Fibroblast of skin of left biceps (primary cell): ENCODE data around the gene ACOXL.

Experiments used
- DNase-seq, 2 experiments: peaks; one replicate each; pipeline ENCODE4 v3.0.0-alpha.2; 2013; ENCODE audit warnings: low read depth in 2 of 2

ACOXL gene

DNA sequence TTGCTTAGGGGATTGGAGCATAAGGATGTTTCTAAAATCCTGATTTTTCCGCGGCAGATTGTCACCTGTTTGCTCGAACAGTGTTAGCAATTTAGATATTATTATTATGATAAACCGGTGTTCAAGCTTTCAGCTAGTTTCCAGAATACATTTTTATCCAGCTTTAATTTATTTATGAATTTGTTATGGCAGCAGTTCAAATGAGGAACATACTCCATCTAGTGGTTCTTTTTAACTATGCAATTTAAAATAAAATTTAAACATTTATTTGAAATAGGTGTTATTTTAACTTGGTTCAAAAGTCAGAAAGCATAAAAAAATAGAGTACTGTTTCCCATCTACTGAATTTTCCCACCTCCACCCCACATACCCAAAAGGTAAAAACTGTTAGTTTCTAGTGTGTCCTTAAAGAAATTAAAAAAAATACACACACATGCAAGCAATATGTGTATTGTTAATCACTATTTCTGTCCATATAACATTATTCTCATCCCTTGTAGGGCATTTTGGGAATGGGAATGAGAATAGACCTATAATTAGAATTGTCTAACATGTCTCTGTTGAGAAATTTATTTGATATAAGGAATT lies 23.2 kb downstream of the ACOXL start:
- DNase-seq, result no peak

DNA sequence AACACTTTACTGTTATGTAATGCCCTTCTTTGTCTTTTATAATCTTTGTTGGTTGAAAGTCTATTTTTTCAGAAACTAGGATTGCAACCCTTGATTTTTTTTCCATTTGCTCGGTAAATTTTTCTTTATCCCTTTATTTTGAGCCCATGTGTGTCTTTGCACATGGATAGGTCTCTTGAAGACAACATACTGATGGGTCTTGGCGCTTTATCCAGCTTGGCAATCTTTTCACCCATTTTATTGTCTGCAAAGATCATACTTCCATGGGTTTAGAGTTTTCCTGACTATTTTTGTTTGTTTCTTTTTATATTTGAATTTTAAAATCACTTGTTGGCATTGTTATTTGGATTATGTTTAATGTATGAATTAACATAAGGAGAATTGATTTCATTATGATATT lies 27.0 kb downstream of the ACOXL start:
- DNase-seq, result no peak

DNA sequence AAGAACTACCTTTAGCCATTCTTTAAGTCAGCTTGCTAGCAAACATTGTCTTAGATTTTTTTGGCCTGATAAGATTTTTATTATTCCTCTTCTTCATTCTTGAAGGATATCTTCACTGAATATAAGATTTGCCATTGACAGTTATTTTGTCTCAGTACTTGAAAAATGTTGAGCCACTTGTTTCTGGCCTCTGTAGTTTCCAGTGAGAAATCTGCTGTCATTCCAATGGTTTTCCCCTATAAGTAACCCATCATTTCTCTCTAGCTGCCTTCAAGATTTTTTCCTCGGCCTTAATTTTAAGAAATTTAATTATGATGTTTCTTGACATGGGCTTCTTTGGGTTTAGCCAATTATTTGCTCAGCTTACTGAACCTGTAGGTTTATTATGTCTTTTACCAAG lies 32.6 kb downstream of the ACOXL start:
- no peak for DNase-seq

DNA sequence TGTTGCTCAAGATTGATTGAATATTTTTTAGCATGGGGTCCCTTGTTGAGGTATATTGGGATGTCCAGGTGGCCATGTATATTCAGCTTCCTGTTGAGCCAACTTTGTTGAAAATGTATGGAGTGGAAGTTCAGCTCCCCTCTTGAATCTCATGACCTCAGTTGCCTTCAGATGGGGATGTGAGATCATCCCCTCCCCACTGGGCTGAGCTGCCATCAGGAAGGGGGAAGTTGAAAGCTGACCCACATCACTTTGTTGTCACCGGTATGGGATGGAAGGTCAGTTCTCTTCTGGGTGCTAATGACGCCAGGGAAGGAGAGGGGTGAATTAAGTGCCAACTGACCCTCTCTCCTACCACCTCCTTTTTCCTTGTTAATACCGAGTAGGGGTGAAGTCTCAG lies 33.9 kb downstream of the ACOXL start:
- DNase-seq, result no peak

DNA sequence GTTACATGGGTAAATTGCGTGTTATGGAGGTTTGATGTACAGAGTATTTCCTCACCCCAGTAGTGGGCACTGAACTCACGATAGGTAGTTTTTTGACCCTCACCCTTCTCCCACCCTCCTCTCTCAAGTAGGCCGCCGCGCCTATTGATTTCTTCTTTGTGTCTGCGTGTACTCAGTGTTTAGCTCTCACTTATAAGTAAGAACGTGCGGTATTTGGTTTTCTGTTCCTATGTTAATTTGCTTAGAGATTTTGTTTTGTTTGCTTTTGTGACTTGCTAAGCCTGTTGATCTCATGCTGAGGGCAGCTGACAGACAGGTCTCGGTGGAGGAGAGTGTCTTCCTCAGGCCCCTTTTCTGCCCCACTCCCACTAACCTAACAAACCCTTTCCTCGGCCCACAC lies 36.2 kb downstream of the ACOXL start:
- no peak for DNase-seq

DNA sequence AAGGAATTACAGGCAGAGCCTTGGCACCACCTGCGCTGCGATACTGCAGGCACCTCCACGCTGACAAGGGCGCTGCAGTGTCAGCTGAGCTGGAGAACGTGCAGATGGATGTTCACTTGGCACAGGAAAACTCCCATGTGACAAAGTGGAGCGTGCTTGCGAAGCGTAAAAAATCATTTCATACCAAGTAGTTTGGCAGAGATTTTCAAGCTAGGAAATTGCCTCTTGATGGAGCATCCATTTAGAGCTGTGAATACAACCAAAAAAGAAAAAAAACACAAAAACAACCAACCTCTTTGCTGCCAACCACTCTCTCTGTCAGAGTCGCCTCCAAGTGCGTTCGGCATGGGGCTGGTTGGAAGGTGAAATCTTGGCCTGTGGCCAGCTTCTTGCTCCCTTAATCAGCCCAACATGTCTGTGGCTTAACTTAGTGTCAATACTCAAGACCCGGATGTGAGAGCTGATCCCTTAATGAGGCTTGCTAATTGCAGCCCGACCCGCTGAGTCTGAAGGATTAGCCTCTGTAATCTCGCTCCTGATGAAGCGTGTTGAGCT lies 38.1 kb downstream of the ACOXL start:
- no peak for DNase-seq

DNA sequence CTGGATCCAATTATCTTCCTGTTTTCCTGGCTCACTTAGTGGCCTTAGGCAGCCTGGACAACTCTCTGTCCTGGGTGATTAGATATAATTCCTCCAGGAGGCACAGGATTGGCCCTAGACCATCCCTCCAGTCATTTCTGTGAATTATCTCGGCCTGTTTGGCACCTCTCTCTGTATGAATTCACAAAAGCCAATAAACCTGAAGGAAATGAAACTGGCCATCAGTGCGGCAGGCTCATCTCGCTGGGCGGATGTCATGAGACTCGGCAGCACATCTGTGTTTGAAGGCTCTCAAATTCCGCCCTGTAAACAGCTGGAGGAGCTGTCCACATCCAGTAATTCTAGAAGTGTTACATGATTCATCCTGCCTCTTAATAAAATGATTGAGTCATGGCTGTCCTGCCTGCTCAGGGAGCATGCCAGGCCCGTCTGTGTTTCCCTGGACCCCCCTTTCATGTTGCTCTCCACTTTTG lies 38.6 kb downstream of the ACOXL start:
- DNase-seq, result peak; percentile 9 to 13

DNA sequence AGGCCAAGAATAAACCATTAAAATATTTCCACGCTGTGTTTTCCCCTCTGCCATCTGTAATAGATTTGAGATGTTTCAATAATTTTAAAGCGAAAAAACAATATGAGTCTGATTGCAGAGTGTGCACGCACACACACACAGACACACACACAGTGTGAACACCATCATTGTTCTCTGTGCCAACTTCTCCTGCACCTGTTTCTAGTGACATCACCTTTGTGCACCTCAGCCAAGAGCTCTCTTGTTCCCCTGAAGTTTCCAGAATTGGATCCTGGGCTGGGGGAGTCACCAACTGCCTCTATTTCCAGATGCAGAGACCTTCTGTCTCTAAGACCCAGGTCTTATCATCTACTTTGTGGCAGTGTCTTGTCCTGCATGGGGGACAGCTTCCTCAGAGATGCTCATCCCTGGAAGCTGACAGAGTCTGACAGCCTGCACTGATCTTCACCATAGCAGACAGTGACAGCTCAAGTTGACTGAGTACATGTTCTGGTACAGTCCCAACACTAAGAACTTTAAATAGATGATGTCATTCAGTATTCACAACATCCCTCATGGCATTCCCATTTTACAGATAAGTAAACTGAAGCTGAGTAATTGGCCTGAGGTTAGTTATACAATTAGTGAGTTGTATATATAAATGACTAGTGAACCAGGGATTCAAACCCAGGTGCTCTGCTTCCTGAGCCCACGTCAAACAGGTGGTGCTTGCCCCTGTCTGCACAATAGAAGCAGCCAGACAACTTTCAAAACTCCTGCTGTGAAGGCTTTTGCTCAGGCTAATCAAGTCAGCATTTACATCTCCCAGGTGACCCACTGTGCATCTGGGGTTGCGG lies 39.4 kb downstream of the ACOXL start:
- DNase-seq, result no peak

DNA sequence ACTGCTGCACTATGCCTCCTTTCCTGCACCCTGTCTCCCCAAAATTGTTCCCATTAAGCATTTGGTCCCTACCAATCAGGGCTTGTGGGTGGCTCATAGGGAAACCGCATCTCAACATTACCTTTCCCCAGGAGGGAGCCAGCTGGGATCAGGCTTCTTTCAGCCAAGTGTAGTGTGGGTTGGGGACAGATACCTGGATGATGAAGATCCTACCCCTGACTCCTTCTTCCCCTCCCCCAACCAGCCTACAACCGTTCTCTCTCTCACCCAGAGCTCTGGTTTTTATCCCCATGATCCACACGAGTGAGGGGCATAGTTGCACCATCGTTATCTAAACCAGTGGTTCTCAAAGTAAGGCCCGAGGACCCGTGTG lies 40.0 kb downstream of the ACOXL start:
- DNase-seq, result no peak

DNA sequence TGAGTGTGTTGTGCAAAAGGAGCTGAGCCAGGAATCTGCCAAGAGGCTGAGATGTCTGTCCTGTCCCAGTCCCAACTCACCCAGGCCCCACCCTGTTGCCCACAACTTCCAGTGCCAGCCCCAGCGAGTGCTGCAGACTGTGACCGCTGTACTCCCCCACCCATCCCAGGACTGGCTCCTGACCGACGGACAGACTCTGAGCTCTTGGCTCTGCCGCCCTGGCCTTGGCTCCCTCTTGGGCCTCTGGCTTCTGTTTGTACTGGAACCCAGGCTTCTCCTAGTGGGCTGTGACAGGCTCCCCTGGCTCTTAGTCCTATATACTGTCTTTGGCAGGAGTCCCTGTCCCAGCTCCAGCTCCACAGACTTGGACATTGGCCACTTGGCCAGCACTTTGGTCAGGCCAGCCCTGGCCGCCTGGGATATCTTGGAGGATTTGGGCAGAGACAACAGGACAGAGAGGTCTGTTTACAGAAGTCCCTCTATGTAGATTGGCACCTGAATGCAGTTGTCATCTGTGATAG lies 41.1 kb downstream of the ACOXL start:
- no peak for DNase-seq

DNA sequence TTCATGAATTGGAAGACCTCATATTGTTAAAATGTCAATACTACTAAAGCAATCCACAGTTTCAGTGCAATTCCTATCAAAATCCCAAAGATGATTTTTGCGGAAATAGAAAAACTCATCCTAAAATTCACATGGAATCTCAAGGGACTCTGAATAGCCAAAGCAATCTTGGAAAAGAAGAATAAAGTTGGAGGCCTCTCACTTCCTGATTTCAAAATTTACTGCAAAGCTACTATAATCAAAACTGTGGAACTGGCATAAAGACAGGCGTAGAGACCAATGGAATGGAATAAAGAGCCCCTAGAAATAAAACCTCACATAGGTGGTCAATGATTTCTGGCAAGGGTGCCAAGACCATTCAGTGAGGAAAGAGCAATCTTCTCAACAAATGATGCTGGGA lies 42.3 kb downstream of the ACOXL start:
- no peak for DNase-seq

DNA sequence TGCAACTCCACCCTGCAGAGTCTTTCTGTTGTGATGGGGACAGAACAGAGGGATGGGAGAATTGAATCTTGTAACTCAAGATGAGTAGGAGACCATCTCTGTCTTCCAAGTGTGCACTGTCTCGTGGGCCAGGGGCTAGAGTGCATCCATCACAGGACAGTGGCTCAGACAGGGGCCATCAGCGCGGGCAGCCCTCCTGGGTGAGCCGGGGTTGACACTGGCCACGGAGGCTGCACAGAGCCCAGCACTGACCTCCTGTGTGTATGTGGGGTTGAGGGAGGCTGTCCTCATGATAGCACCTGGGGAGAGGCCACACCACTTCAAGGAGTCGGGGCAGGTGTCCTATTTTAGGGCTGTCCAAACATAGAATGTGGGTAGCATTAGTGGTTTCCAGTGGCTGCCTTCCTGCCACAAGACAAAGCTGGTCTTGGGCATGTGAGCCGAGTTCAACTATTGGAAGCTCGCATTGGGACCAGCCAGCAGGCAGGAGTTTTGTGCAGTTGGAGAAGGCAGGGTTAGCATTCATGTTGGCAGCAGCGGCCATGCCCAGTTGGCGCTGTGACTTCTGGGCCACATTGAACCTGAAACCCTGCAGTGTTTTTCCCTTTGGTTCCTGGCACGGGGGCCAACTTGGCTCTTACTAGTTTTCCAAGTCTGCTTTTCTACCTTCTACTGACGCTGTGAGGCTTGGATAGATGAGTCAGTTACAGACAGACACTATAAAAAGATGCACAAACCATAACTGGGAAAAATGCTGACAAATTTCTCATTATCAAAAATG lies 45.3 kb downstream of the ACOXL start:
- no peak for DNase-seq

DNA sequence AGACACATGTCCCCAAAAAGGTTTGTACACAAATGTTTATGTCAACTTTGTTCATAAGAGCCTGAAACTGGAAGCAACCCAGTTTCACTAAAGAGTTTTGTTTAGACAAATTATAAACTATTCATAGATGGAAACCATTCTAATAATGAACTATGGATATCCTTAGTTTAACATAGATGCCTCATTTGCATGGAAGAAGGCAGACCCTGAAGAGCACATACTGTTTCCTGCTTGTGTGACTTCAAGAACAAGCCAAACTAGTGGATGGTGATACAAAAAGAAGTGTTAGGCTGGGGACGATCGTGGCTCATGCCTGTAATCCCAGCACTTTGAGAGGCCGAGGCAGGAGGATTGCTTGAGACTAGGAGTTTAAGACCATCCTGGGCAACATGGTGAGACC lies 48.1 kb downstream of the ACOXL start:
- no peak for DNase-seq

DNA sequence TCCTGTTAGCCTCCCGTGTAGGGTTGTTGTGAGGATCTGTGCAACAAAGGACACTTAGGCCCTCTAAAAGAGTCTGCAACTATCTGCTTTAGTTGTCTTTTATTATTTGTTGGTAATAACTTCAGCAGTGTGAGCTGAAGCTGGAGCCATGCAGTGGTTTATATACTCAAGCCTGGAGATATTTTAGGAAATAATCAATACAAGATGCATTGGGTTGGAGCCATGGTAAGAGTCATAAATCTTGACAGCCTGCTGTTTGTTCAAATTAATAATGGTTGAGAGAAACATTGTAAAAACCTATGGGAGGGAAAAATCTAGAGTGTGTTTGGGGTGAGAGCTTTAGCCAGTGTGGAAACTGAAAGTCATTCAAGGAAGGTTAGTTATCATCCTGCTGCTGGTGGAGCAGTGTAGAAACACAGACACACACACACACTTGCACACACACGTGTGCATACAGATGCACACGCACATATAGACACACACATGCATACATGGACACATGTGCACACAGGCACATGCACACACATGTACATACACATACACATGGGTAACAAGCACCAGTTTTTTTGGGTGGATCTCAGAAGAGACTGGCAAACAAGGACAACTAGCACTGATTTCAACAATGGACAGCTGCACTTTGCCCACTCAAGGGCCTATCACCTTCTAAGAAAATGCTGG lies 51.0 kb downstream of the ACOXL start:
- no peak for DNase-seq

DNA sequence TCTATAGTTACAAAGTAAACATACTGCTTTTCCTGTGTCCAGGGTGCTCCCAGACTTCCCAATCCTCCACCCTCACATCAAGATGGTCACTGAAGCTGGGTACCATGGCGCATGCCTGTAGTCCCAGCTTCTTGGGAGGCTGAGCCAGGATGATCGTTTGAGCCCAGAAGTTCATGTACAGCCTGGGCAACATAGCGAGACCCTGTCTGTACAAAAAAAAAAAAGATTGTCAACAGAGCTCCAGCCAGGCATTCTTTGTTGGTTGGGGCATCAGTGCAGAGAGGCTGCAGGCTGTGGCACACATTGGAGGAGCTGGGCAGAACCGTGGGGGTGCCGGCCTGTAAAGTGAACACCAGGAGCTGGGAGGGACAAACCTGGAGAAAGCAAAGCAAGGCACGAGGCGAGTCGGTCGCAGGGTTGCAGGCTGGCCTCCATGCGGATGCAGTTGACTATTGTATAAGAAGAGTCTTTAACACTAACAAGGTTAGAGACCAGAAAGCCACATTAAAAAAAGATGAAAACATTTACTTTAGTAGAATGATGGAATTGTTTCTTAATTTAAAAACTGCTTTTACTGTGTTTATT lies 51.8 kb downstream of the ACOXL start:
- DNase-seq, result no peak

DNA sequence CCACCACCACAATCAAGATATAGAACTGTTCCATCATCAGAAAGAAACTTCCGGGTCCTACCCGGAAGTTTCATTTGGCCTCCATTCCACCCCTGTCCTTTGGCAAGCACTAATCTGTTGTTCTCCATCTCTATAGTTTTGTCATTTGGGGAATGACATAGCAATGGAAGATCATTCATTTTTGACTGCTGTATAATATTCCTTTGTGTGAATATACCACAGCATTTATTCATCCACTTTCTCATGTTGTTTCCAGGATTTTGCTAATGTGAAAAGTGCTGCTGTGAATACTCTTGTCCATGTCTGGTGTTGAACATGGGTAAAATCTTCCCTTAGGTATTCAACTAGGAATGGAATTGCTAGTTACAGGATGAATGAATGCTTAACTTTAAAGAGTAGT lies 53.1 kb downstream of the ACOXL start:
- no peak for DNase-seq

DNA sequence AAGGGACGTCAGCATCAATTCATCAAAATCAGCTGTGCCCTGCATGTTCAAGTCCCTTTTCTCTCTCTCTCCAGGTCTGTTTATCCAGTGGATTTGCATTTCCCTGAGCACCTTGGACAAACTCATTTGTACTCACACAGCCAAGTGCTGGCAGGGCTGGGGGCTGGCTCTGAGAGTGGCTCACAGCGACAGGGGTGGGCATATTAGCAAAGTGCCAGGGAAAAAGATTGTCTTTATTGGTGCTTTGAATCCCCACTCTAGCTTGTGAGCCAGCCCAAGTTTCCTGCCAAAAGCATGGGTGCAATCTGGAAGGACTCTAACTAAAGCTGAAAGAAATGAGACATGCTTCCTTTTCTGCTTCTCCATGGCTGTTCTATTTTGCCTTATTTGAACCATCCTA lies 56.6 kb downstream of the ACOXL start:
- DNase-seq, result no peak

DNA sequence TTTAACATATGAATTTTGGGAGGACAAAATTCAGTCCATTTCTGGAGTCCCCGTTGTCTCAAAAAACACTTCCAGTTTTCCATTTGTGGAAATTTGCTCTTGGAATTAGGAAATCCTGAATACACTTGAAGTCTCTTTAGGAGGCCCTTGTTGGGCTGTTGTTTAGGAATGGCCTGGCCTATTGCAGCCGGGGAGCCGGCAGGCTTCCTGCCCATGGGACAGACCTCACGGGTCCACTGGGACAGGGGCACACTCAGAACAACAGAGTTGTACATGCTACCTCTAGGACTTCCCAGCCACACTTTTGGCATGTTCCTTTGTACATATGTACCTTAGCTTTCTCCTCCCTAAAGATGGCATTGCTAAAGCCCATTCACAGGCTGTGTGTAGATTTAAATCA lies 57.3 kb downstream of the ACOXL start:
- no peak for DNase-seq

DNA sequence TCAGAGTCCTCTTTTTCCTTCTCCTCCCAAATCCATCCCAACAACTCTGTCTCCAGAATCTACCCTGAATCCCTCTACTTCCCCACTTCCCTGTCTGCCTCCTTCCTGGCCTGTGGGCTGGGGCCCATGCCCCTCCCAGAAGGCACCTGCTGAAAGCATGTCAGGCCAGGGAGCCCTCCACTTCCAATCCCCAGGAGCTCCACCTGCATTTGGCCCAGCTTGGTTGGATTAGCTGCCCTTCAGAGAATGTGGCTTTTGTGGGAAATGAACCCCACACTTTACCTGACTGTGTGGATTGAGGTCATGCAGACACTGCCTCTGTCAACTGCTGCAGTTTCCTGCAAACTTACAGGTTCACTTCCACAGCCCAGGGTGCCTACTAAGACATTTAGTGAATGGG lies 58.5 kb downstream of the ACOXL start:
- no peak for DNase-seq

DNA sequence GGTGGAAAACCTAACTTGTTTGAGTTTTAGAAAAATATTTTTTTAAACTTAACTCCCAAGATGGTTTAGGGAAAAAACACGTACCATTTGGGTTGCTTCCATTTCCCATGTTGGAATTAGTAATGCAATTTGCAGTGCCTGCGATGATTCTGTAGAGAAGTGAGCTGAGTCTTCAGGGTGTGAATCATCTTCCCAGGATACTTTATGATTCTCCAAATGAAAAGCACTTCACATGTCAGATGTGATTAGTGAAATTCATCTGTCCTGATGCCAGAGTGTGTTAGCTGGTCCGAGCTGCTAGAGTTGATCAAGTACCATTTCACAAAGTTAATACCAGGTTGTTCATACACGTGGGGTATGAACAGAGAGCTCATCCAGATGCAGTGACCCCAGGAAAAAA lies 59.1 kb downstream of the ACOXL start:
- DNase-seq, result no peak

DNA sequence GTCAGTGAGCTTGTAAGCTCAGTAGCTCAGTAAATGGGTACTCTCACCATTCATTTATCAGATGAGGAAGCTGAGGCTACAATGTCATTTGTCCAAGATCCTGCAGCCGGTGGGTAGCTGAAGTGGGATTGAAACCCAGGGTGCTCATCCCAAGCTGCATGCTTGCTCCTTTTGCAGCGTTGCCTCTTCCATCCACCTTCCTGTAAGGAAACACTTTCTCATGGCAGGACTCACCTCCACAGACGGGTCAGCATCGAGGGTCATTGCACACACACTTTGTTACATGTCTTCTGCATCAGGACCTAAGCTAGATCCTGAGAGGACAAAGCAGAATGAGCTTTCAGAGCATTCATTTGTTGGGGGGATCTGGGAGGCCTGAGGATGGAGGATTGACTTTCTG lies 60.7 kb downstream of the ACOXL start:
- no peak for DNase-seq
